Endothelial cell of umbilical vein (primary cell): ENCODE measurements around the gene MBD3. TPM values are rescaled to one million over a fixed set of nuclear protein-coding genes. Genes with fewer than 3 reads are reported as not detected.

Experiments
- BruUV-seq: library from RNA; stranded (reverse); fragments of 400-500 nt; replicated peaks from 2 replicates; lab custom pipeline; 2021; lab: Mats Ljungman, UMichigan
- CTCF ChIA-PET: fragments of 300-600, 350-600 bp; sonication (Branson Sonifier 250); formaldehyde crosslinking; loops from one replicate; lab custom pipeline; 2021; ENCODE audit warnings: antibody characterized with exemption, inconsistent platforms; lab: Charles Lee
- POLR2A ChIA-PET: fragments of 300-600, 350-600 bp; sonication (Branson Sonifier 250); formaldehyde crosslinking; loops from one replicate; lab custom pipeline; 2021; ENCODE audit warnings: antibody characterized with exemption, inconsistent platforms; lab: Charles Lee
- DNase-seq: peaks from one replicate; pipeline ENCODE4 v3.0.0-alpha.2; 2011; ENCODE audit warnings: low read depth, low spot score
- FAIRE-seq: peaks from 2 replicates; lab custom pipeline; 2011; peaks lifted over from hg19 to GRCh38; lab: Jason Lieb, UNC
- H2AFZ ChIP-seq: 2 replicates; pipeline ENCODE4 v1.6.0; 2012; ENCODE audit warnings: low read depth, low read length, control low read depth, inconsistent platforms
- H3K27ac ChIP-seq: 2 replicates; pipeline ENCODE4 v1.5.1; 2011; ENCODE audit warnings: low read depth, mild to moderate bottlenecking, control low read depth, low read length, moderate library complexity; ENCODE audit not compliant: insufficient read depth
- H3K27me3 ChIP-seq, 2 experiments: 2 replicates each; pipeline versions ENCODE4 v1.6.0 to v1.6.1; 2011; ENCODE audit warnings: low read length in 2 of 2, mixed read lengths in 1 of 2; ENCODE audit not compliant: control insufficient read depth in 2 of 2, insufficient read depth in 2 of 2
- H3K36me3 ChIP-seq, 2 experiments: 2 replicates in 1 of 2; 3 replicates in 1 of 2; pipeline ENCODE4 v1.5.1; 2011; ENCODE audit warnings: low read length in 2 of 2, mild to moderate bottlenecking in 1 of 2, moderate library complexity in 1 of 2; ENCODE audit not compliant: control insufficient read depth in 2 of 2, insufficient read depth in 2 of 2; ENCODE audit errors: extremely low read depth in 1 of 2
- H3K4me1 ChIP-seq: 3 replicates; pipeline ENCODE4 v1.5.1; 2011; ENCODE audit warnings: mild to moderate bottlenecking, low read length; ENCODE audit not compliant: control insufficient read depth, insufficient read depth; ENCODE audit errors: extremely low read depth
- H3K4me2 ChIP-seq: 2 replicates; pipeline ENCODE4 v1.6.1; 2011; ENCODE audit warnings: low read length, control low read depth, mixed read lengths; ENCODE audit not compliant: insufficient read depth
- H3K4me3 ChIP-seq, 3 experiments: fragments of 200-600 bp in 1 of 3; sonication (generic), shearing (Covaris generic) in 1 of 3; replicated peaks in 1 of 3; 2 replicates each; pipeline ENCODE4 v1.5.1; 2011 to 2016; ENCODE audit warnings: control low read depth in 3 of 3, low read length in 3 of 3, mild to moderate bottlenecking in 2 of 3, inconsistent platforms in 1 of 3, low read depth in 1 of 3, moderate library complexity in 1 of 3; ENCODE audit not compliant: insufficient read depth in 1 of 3
- H3K79me2 ChIP-seq: 2 replicates; pipeline ENCODE4 v1.6.0; 2012; ENCODE audit warnings: low read length, inconsistent platforms; ENCODE audit not compliant: control insufficient read depth, insufficient read depth
- H3K9ac ChIP-seq: replicated peaks from 2 replicates; pipeline ENCODE3; 2011; ENCODE audit warnings: low read length, control low read depth; ENCODE audit not compliant: insufficient read depth; ENCODE audit errors: extremely low read depth
- H3K9me1 ChIP-seq: replicated peaks from 3 replicates; pipeline ENCODE4 v1.6.0; 2011; ENCODE audit warnings: mild to moderate bottlenecking, low read length; ENCODE audit not compliant: control insufficient read depth, insufficient read depth; ENCODE audit errors: extremely low read depth
- H3K9me3 ChIP-seq: replicated peaks from 2 replicates; pipeline ENCODE4 v1.5.1; 2012; ENCODE audit warnings: low read length, inconsistent platforms; ENCODE audit not compliant: control insufficient read depth, insufficient read depth
- H4K20me1 ChIP-seq: replicated peaks from 2 replicates; pipeline ENCODE3; 2011; ENCODE audit warnings: mild to moderate bottlenecking, low read length; ENCODE audit not compliant: control insufficient read depth, insufficient read depth; ENCODE audit errors: extremely low read depth
- EZH2 ChIP-seq: IDR thresholded peaks from 2 replicates; pipeline ENCODE4 v1.6.1; 2012; ENCODE audit warnings: borderline replicate concordance, low read depth, mild to moderate bottlenecking, moderate library complexity, low read length, inconsistent platforms; ENCODE audit not compliant: severe bottlenecking
- MAX ChIP-seq: IDR thresholded peaks from 2 replicates; pipeline ENCODE4 v1.6.1; 2011; ENCODE audit not compliant: insufficient read depth, insufficient read length
- POLR2A ChIP-seq: IDR thresholded peaks from 2 replicates; pipeline ENCODE4 v1.6.1; 2012; ENCODE audit warnings: low read depth, mild to moderate bottlenecking, control low read depth, low read length
- POLR2AphosphoS5 ChIP-seq: IDR thresholded peaks from 2 replicates; pipeline ENCODE4 v1.6.1; 2012; ENCODE audit warnings: low read depth, mild to moderate bottlenecking, control low read depth, low read length, moderate library complexity; ENCODE audit not compliant: insufficient read depth
- dilution Hi-C: fragments of 300-500 bp; cut with MboI; formaldehyde crosslinking; loops from one replicate; pipeline ENCODE4 v1.15.0; 2019; ENCODE audit warnings: low sequenced_read_pairs; ENCODE audit not compliant: extremely low pct_ligation_motif_present
- intact Hi-C: fragments of 100-400 bp; cut with micrococcal nuclease; formaldehyde crosslinking; loops from one replicate; pipeline ENCODE4 v1.10.0; 2022
- polyA plus RNA-seq, 4 experiments: library from polyadenylated mRNA; depleted of rRNA in 3 of 4; stranded (reverse) in 3 of 4; unstranded in 1 of 4; fragments of >200 nt; gene quantifications; 2 replicates each; pipeline versions ENCODE4 v1.2.1 to v1.2.3, GENCODE V29; 2011 to 2012; ENCODE audit warnings: missing spikeins in 1 of 4
- total RNA-seq: library from RNA; stranded (reverse); gene quantifications from 2 replicates; pipeline ENCODE4 v1.2.3, GENCODE V29; 2021

MBD3 gene
- total and polyA plus RNA-seq, 2 donors (not counting 3 experiments of a cell fraction or from before 2014, with no cell fraction given) = 96.8 to 120 TPM

- Histone ChIP-seq H3K9me1 (no peaks in the 10 kb centered on the region), H3K27ac (no peak overlapping the region), H4K20me1 (no peaks in the 10 kb centered on the region), H3K4me1 (no peaks in the 10 kb centered on the region), H2AFZ (no peak overlapping the region), H3K4me2 (no peak overlapping the region), H3K9me3 (no peaks in the 10 kb centered on the region), H3K79me2 (peaks cover 11% of the 10 kb centered on the region), H3K4me3 (no peak overlapping the region), H3K9ac (no peak overlapping the region), H3K36me3 (peaks cover 2 to 5% of the 10 kb centered on the region in 2 experiments), H3K27me3 (peaks cover 0 to 6% of the 10 kb centered on the region in 2 experiments)
- dilution Hi-C loops = no loop called here
- no peak for FAIRE-seq
- ChIA-PET POLR2A (no interaction called here), CTCF (no interaction called here)
- no peak for DNase-seq
- TF ChIP-seq POLR2A = no peak
- TF ChIP-seq MAX = no peak
- no peak for TF ChIP-seq EZH2
- no TSS peak for BruUV-seq
- intact Hi-C loops = no loop called here
Measured at GRCh38 chr19:1571358-1571757, 21.3 kb downstream of the MBD3 start.

- Histone ChIP-seq H3K36me3 (peaks cover 0 to 2% of the 10 kb centered on the region in 2 experiments), H3K27ac (no peak overlapping the region), H4K20me1 (no peaks in the 10 kb centered on the region), H3K4me2 (no peak overlapping the region), H3K4me1 (peaks cover 3% of the 10 kb centered on the region), H3K9ac (no peak overlapping the region), H3K4me3 (no peak overlapping the region), H3K9me3 (no peaks in the 10 kb centered on the region), H3K27me3 (peaks cover 0 to 6% of the 10 kb centered on the region in 2 experiments), H2AFZ (no peak overlapping the region), H3K79me2 (peaks cover 16% of the 10 kb centered on the region), H3K9me1 (no peaks in the 10 kb centered on the region)
- no TSS peak for BruUV-seq
- POLR2A ChIA-PET = interaction anchor here (0.7 kb wide), 1 partner anchor 61 kb away, joined by 7 read pairs; no protein-coding TSS in a partner anchor
- TF ChIP-seq POLR2AphosphoS5 = no peak
- DNase-seq (no peak), FAIRE-seq (no peak)
- intact Hi-C loops = no loop called here
- dilution Hi-C loops = no loop called here
- CTCF ChIA-PET = interaction anchor here (1.0 kb wide), 1 partner anchor 102 kb away, joined by 3 read pairs; no protein-coding TSS in a partner anchor
Measured at GRCh38 chr19:1570836-1571235, 21.8 kb downstream of the MBD3 start.
